WTC11 (cell line): Measurements from ENCODE around the gene ARHGAP29. TPM values are rescaled to one million over a fixed set of nuclear protein-coding genes. Genes with fewer than 3 reads are reported as not detected.

Source experiments
- ATAC-seq: fragments of 200-7000 bp; cut with Tn5 transposase; 2 replicates; pipeline ENCODE4 v1.10.0; 2021; ENCODE audit warnings: mild to moderate bottlenecking, moderate library complexity
- CTCF ChIA-PET: fragments of 300-600 bp; sonication (Branson Sonifier 250); formaldehyde crosslinking; loops from one replicate; lab custom pipeline; 2021; ENCODE audit warnings: antibody characterized with exemption; lab: Charles Lee
- POLR2A ChIA-PET: fragments of 350-600 bp; sonication (Branson Sonifier 250); formaldehyde crosslinking; loops from one replicate; lab custom pipeline; 2021; ENCODE audit warnings: antibody characterized with exemption; lab: Charles Lee
- DNase-seq: peaks from one replicate; pipeline ENCODE4 v3.0.0; 2021; ENCODE audit warnings: low spot score
- H3K27ac Mint-ChIP-seq: 2 replicates; pipeline ENCODE4 v1.8.0; 2021; ENCODE audit warnings: mixed read lengths
- H3K27me3 Mint-ChIP-seq: 2 replicates; pipeline ENCODE4 v1.8.0; 2021; ENCODE audit warnings: low read depth, mild to moderate bottlenecking, moderate library complexity, mixed read lengths
- H3K36me3 Mint-ChIP-seq: 2 replicates; pipeline ENCODE4 v1.8.0; 2021; ENCODE audit warnings: mixed read lengths
- H3K4me1 Mint-ChIP-seq: 2 replicates; pipeline ENCODE4 v1.8.0; 2022; ENCODE audit warnings: mixed read lengths
- H3K4me3 Mint-ChIP-seq: 2 replicates; pipeline ENCODE4 v1.8.0; 2021; ENCODE audit warnings: mild to moderate bottlenecking, moderate library complexity, mixed read lengths
- H3K9me3 Mint-ChIP-seq: 2 replicates; pipeline ENCODE4 v1.8.0; 2021; ENCODE audit warnings: mixed read lengths
- FOXJ3 ChIP-seq: sonication (generic); formaldehyde crosslinking; IDR thresholded peaks from 2 replicates; pipeline ENCODE4 v1.9.0; 2021; ENCODE audit warnings: missing genetic modification reagents, mild to moderate bottlenecking, borderline replicate concordance
- NFATC4 ChIP-seq: fragments of 250-450 bp; sonication (Bioruptor Pico); IDR thresholded peaks from 2 replicates; pipeline ENCODE4 v1.9.0; 2021; ENCODE audit warnings: mild to moderate bottlenecking
- NFYB ChIP-seq: sonication (generic); formaldehyde crosslinking; conservative IDR thresholded peaks from 2 replicates; pipeline ENCODE4 v1.8.0; 2022; ENCODE audit warnings: low read depth, missing genetic modification reagents
- RELA ChIP-seq: sonication (generic); formaldehyde crosslinking; IDR thresholded peaks from 2 replicates; pipeline ENCODE4 v1.8.1; 2022; ENCODE audit warnings: missing genetic modification reagents, mild to moderate bottlenecking, borderline replicate concordance
- SMAD3 ChIP-seq: sonication (generic); formaldehyde crosslinking; IDR thresholded peaks from 2 replicates; pipeline ENCODE4 v1.8.0; 2022; ENCODE audit warnings: missing genetic modification reagents, mild to moderate bottlenecking, borderline replicate concordance
- SMAD4 ChIP-seq: sonication (generic); formaldehyde crosslinking; IDR thresholded peaks from 2 replicates; pipeline ENCODE4 v1.8.0; 2022; ENCODE audit warnings: mild to moderate bottlenecking, missing genetic modification reagents
- TEAD1 ChIP-seq: sonication (generic); formaldehyde crosslinking; IDR thresholded peaks from 2 replicates; pipeline ENCODE4 v1.8.0; 2022; ENCODE audit warnings: mild to moderate bottlenecking, missing genetic modification reagents
- TP53 ChIP-seq: sonication (generic); formaldehyde crosslinking; IDR thresholded peaks from 2 replicates; pipeline ENCODE4 v1.8.1; 2023; ENCODE audit warnings: mild to moderate bottlenecking, missing genetic modification reagents
- ZBTB21 ChIP-seq: sonication (generic); formaldehyde crosslinking; IDR thresholded peaks from 2 replicates; pipeline ENCODE4 v1.8.1; 2023; ENCODE audit warnings: mild to moderate bottlenecking, missing genetic modification reagents, borderline replicate concordance
- ZNF138 ChIP-seq: sonication (generic); formaldehyde crosslinking; conservative IDR thresholded peaks from 2 replicates; pipeline ENCODE4 v1.8.1; 2022; ENCODE audit warnings: mild to moderate bottlenecking, moderate library complexity, missing genetic modification reagents
- total RNA-seq: library from RNA; stranded (reverse); gene quantifications from 3 replicates; pipeline ENCODE4 v1.2.3, GENCODE V29; 2021
- TF ChIP-seq, protein P1 (sequence below): sonication (generic); formaldehyde crosslinking; IDR thresholded peaks from 2 replicates; pipeline ENCODE4 v1.8.1; 2023; ENCODE audit warnings: mild to moderate bottlenecking, missing genetic modification reagents, moderate library complexity
- TF ChIP-seq, protein P2 (sequence below): sonication (generic); formaldehyde crosslinking; IDR thresholded peaks from 2 replicates; pipeline ENCODE4 v1.8.0; 2022; ENCODE audit warnings: mild to moderate bottlenecking, missing genetic modification reagents
- TF ChIP-seq, protein P3 (sequence below): sonication (generic); formaldehyde crosslinking; IDR thresholded peaks from 2 replicates; pipeline ENCODE4 v1.8.1; 2022; ENCODE audit warnings: low read depth, mild to moderate bottlenecking, moderate library complexity, missing genetic modification reagents, borderline replicate concordance
- TF ChIP-seq, protein P4 (sequence below): sonication (generic); formaldehyde crosslinking; IDR thresholded peaks from 2 replicates; pipeline ENCODE4 v1.8.1; 2022; ENCODE audit warnings: missing genetic modification reagents, borderline replicate concordance

Gene ARHGAP29
- total RNA-seq, 1 experiment from 2014 or later = 6.6 TPM

DNA sequence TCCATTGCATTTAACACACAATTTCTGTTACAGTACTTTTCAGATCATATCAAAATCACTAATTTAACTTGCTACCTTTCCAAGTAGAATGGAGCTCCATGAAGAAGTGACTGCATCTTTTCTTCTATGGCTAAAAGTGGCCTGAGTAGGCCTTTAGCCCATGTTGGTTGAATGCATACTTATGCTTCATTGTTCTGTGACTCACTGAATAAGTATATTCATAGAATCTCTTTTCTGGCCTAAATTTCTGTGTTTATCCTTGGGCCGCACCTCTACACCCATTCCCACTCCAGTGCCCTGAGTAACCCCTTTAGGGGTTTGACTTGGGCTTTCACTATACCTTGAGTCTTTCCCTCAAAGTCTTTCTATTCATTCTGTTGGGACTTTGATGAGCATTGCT lies 42.1 kb upstream of the ARHGAP29 start:
- no peaks in the 10 kb centered on the region for H3K4me1 Mint-ChIP-seq
- ChIA-PET POLR2A (no interaction called here), CTCF (no interaction called here)
- no peaks in the 10 kb centered on the region for H3K9me3 Mint-ChIP-seq
- no peak overlapping the region for H3K27ac Mint-ChIP-seq
- no peak for DNase-seq
- H3K4me3 Mint-ChIP-seq = no peak overlapping the region
- TF ChIP-seq ZNF138 (CRISPR knock-in tag) = no peak
- no peak for TF ChIP-seq RELA (CRISPR knock-in tag)
- no peak for TF ChIP-seq TP53 (CRISPR knock-in tag)
- TF ChIP-seq SMAD4 (CRISPR knock-in tag) = no peak
- TF ChIP-seq, all 79 proteins: peak for 0
- ATAC-seq = no peak
- Mint-ChIP-seq H3K36me3 (no peaks in the 10 kb centered on the region), H3K27me3 (peaks cover 5% of the 10 kb centered on the region)

DNA sequence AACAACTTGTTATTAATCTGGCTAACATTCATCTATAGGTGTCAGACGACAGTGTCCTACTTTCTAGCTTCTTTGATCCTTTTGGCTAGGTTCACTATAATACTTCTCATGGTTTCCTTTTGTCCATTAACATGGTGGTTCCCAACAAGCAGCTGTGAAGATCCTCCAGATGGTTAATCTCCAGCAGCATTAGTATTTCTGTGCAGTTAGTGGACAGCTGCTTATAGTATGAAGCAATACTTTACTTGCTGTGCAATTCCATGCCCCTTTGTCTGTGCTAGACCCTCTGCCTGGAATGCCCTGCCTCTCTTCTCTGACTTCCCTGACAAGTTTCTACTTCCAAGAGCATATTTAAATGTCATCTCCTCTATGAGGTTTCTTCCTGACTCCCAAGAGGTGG lies 41.7 kb upstream of the ARHGAP29 start:
- ChIA-PET POLR2A (no interaction called here), CTCF (no interaction called here)
- peaks cover 5% of the 10 kb centered on the region for H3K27me3 Mint-ChIP-seq
- no peak overlapping the region for H3K4me3 Mint-ChIP-seq
- ATAC-seq = no peak
- H3K36me3 Mint-ChIP-seq = no peaks in the 10 kb centered on the region
- H3K4me1 Mint-ChIP-seq = no peaks in the 10 kb centered on the region
- no peak overlapping the region for H3K27ac Mint-ChIP-seq
- TF ChIP-seq TEAD1 (CRISPR knock-in tag) (no peak), NFYB (CRISPR knock-in tag) (no peak)
- DNase-seq = no peak
- no peaks in the 10 kb centered on the region for H3K9me3 Mint-ChIP-seq

DNA sequence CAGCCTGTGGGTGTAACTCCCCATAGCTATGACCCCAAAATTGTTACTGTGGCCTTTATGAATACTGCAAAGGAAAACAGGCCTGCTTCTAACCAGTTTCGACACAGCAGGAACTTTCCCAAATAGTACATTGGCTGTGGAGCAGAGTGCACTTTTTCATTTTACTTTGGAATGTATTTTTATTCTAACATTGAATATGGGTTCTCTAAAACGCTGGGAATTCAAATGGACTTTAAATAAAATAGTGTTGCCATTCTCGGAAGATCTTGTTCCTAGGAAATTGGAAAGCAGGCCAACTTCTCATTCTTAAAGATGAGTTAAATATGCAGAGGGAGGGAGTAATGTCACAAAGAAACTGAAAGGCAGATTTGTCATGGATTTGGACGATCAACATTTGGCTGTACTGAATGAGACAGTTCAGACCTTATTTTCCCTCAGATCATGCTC lies 39.6 kb upstream of the ARHGAP29 start:
- CTCF ChIA-PET = interaction anchor here (0.7 to 1.4 kb wide), 3 partner anchors 21 to 59 kb away, joined by 3 to 4 read pairs (median 3); no protein-coding TSS in a partner anchor
- TF ChIP-seq NFATC4 (CRISPR knock-in tag) (no peak), SMAD3 (no peak), FOXJ3 (CRISPR knock-in tag) (no peak), ZBTB21 (CRISPR knock-in tag) (no peak)
- TF ChIP-seq, protein P1, sequence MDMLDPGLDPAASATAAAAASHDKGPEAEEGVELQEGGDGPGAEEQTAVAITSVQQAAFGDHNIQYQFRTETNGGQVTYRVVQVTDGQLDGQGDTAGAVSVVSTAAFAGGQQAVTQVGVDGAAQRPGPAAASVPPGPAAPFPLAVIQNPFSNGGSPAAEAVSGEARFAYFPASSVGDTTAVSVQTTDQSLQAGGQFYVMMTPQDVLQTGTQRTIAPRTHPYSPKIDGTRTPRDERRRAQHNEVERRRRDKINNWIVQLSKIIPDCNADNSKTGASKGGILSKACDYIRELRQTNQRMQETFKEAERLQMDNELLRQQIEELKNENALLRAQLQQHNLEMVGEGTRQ (CRISPR knock-in tag) = no peak
- TF ChIP-seq, protein P2, sequence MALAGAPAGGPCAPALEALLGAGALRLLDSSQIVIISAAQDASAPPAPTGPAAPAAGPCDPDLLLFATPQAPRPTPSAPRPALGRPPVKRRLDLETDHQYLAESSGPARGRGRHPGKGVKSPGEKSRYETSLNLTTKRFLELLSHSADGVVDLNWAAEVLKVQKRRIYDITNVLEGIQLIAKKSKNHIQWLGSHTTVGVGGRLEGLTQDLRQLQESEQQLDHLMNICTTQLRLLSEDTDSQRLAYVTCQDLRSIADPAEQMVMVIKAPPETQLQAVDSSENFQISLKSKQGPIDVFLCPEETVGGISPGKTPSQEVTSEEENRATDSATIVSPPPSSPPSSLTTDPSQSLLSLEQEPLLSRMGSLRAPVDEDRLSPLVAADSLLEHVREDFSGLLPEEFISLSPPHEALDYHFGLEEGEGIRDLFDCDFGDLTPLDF (CRISPR knock-in tag) = no peak
- TF ChIP-seq, protein P3, sequence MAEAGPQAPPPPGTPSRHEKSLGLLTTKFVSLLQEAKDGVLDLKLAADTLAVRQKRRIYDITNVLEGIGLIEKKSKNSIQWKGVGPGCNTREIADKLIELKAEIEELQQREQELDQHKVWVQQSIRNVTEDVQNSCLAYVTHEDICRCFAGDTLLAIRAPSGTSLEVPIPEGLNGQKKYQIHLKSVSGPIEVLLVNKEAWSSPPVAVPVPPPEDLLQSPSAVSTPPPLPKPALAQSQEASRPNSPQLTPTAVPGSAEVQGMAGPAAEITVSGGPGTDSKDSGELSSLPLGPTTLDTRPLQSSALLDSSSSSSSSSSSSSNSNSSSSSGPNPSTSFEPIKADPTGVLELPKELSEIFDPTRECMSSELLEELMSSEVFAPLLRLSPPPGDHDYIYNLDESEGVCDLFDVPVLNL (CRISPR knock-in tag) = no peak
- Mint-ChIP-seq H3K36me3 (no peaks in the 10 kb centered on the region), H3K9me3 (no peaks in the 10 kb centered on the region), H3K4me3 (no peak overlapping the region), H3K27ac (no peak overlapping the region), H3K4me1 (no peaks in the 10 kb centered on the region), H3K27me3 (peaks cover 19% of the 10 kb centered on the region)
- POLR2A ChIA-PET = no interaction called here
- ATAC-seq (no peak), DNase-seq (no peak)

DNA sequence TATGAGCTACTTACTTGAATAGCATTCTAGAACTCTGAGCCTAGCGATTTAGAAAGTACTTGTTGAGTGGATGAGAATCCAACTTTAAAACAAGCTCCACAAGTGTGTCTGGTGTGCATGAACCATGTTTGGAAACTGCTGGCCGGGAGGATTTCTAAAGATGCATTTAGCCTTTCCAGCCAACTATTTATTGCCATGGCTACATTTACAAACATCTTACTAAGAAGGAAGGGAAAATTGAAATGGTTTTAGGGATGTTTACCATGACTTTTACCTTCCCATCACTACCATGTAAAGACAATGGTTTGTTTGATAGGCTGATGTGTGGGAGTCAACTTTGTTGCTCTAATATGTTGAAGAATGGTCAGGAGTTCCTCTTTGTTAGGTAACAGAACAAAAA lies 37.7 kb upstream of the ARHGAP29 start:
- Mint-ChIP-seq H3K4me3 (no peak overlapping the region), H3K9me3 (no peaks in the 10 kb centered on the region), H3K4me1 (no peaks in the 10 kb centered on the region), H3K27ac (no peak overlapping the region), H3K27me3 (peaks cover 26% of the 10 kb centered on the region), H3K36me3 (no peaks in the 10 kb centered on the region)
- DNase-seq = no peak
- POLR2A ChIA-PET = no interaction called here
- ATAC-seq = no peak
- TF ChIP-seq, protein P4, sequence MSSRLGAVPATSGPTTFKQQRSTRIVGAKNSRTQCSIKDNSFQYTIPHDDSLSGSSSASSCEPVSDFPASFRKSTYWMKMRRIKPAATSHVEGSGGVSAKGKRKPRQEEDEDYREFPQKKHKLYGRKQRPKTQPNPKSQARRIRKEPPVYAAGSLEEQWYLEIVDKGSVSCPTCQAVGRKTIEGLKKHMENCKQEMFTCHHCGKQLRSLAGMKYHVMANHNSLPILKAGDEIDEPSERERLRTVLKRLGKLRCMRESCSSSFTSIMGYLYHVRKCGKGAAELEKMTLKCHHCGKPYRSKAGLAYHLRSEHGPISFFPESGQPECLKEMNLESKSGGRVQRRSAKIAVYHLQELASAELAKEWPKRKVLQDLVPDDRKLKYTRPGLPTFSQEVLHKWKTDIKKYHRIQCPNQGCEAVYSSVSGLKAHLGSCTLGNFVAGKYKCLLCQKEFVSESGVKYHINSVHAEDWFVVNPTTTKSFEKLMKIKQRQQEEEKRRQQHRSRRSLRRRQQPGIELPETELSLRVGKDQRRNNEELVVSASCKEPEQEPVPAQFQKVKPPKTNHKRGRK (CRISPR knock-in tag) = no peak
- CTCF ChIA-PET = interaction anchor here (1.2 kb wide), 1 partner anchor 229 kb away, joined by 6 read pairs; no protein-coding TSS in a partner anchor
